ENCODE results near the gene NLGN2. TPM values are rescaled to one million over a fixed set of nuclear protein-coding genes. Genes with fewer than 3 reads are reported as not detected.

Gene NLGN2
- total and polyA plus RNA-seq, 2 experiments from 2014 or later, result 14.4 to 38.7 TPM

DNA sequence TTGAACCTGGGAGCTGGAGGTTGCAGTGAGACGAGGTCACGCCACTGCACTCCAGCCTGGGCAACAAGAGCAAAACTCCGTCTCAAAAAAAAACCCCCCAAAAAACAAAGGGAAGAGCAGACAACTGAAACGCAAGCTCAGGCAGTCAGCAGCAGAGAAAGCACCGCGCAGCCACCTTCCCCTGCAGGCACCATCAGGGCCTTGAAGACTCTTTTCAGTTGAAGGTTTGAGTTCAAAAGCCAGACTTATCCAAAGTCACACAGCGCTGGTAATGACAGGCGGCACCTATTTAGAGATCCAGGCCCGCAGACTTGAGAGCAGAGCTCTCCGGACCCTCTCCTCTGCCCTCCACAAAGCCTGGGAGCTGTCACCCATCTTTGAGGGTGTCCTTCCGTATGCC lies 60.6 kb downstream of the NLGN2 start:
- Histone ChIP-seq H4K20me1 (replicated peaks; ENCODE audit: insufficient read depth) (no peaks in the 10 kb centered on the region), H3K4me1 (ENCODE audit: insufficient read depth) (peaks cover 4% of the 10 kb centered on the region; the same call in 1 of the 2 replicates), H3K4me3 (no peak overlapping the region), H3K27ac (ENCODE audit: low read depth) (no peak overlapping the region), H2AFZ (no peak overlapping the region), H3K36me3 (ENCODE audit: insufficient read depth) (no peaks in the 10 kb centered on the region), H3F3A (replicated peaks; ENCODE audit: low read depth) (no peaks in the 10 kb centered on the region), H3K79me2 (replicated peaks; ENCODE audit: insufficient read depth) (peaks cover 14% of the 10 kb centered on the region; the same call in 1 of the 2 replicates), H3K4me2 (no peak overlapping the region), H3K27me3 (ENCODE audit: insufficient read depth) (no peaks in the 10 kb centered on the region), H3K9me2 (ENCODE audit: insufficient read depth) (no peaks in the 10 kb centered on the region)
- H3K9me3 Mint-ChIP-seq, result no peaks in the 10 kb centered on the region
- DNase-seq (ENCODE audit: low spot score) (no peak), ATAC-seq (no peak)
- peaks cover 10% of the 10 kb centered on the region for H3K27me3 Mint-ChIP-seq (ENCODE audit: insufficient read depth, low read depth, poor library complexity)
- peaks cover 8% of the 10 kb centered on the region; the same call in 2 of the 3 replicates for H3K4me1 Mint-ChIP-seq
- TF ChIP-seq CREB1 (CRISPR knock-in tag; IDR thresholded peaks at IDR 0.05; ENCODE audit: low read depth) (no peak), POLR2AphosphoS5 (IDR thresholded peaks at IDR 0.05; ENCODE audit: low read depth) (no peak), ZNF114 (CRISPR knock-in tag; IDR thresholded peaks at IDR 0.05) (no peak), STAT1 (IDR thresholded peaks at IDR 0.05; ENCODE audit: unreplicated experiment) (no peak), EZH2phosphoT487 (IDR thresholded peaks at IDR 0.05; ENCODE audit: unreplicated experiment) (no peak), JUNB (IDR thresholded peaks at IDR 0.05; ENCODE audit: unreplicated experiment) (no peak), NANOG (IDR thresholded peaks at IDR 0.05; ENCODE audit: borderline replicate concordance) (no peak), ZNF331 (CRISPR knock-in tag; IDR thresholded peaks at IDR 0.05; ENCODE audit: low read depth) (no peak)
- TF ChIP-seq, protein P1, sequence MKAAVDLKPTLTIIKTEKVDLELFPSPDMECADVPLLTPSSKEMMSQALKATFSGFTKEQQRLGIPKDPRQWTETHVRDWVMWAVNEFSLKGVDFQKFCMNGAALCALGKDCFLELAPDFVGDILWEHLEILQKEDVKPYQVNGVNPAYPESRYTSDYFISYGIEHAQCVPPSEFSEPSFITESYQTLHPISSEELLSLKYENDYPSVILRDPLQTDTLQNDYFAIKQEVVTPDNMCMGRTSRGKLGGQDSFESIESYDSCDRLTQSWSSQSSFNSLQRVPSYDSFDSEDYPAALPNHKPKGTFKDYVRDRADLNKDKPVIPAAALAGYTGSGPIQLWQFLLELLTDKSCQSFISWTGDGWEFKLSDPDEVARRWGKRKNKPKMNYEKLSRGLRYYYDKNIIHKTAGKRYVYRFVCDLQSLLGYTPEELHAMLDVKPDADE (IDR thresholded peaks at IDR 0.05), result no peak
- H3K4me3 Mint-ChIP-seq, result no peak overlapping the region
- H3K27ac Mint-ChIP-seq, result no peak overlapping the region
- peaks cover 7% of the 10 kb centered on the region for H3K36me3 Mint-ChIP-seq (ENCODE audit: low read depth)

DNA sequence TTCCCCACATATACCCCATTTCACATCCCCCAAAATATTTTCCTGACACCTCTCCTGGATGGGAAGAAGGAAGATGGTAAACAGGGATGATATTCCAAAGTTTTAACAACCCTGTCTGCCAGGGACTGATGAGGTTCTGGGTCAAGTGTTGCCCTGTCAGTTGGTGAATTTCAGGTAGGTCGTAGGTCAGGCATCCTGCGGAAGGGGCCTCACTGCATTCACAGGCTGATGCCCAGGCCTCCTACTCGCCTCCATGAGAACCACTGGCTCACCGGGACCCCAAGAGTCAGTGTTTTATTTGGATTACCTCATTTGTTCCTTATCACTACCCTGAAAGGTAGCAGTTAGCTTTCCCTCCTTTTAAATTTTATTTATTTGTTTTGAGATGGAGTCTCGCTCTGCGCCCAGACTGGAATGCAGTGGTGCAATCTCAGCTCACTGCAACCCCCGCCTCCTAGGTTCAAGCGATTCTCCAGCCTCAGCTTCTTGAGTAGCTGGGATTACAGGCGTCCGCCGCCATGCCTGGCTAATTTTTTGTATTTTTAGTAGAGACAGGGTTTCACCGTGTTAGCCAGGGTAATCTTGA lies 61.3 kb downstream of the NLGN2 start:
- peaks cover 4% of the 10 kb centered on the region; the same call in 1 of the 2 replicates for H3K4me1 ChIP-seq (ENCODE audit: insufficient read depth)
- DNase-seq (ENCODE audit: low spot score), result no peak
- Mint-ChIP-seq H3K4me3 (no peak overlapping the region), H3K36me3 (ENCODE audit: low read depth) (peaks cover 6% of the 10 kb centered on the region), H3K27ac (no peak overlapping the region), H3K27me3 (ENCODE audit: insufficient read depth, low read depth, poor library complexity) (peaks cover 6% of the 10 kb centered on the region), H3K9me3 (no peaks in the 10 kb centered on the region), H3K4me1 (peaks cover 8% of the 10 kb centered on the region; the same call in 2 of the 3 replicates)
- H3K4me3 ChIP-seq, result no peak overlapping the region
- no peak overlapping the region for H3K4me2 ChIP-seq
- H2AFZ ChIP-seq, result no peak overlapping the region
- no peak for ATAC-seq
- no peaks in the 10 kb centered on the region for H3K36me3 ChIP-seq (ENCODE audit: insufficient read depth)
- H3K9me2 ChIP-seq (ENCODE audit: insufficient read depth), result no peaks in the 10 kb centered on the region
- no peaks in the 10 kb centered on the region for H3F3A ChIP-seq (replicated peaks; ENCODE audit: low read depth)
- H3K79me2 ChIP-seq (replicated peaks; ENCODE audit: insufficient read depth), result peaks cover 14% of the 10 kb centered on the region; the same call in 1 of the 2 replicates
- no peaks in the 10 kb centered on the region for H3K27me3 ChIP-seq (ENCODE audit: insufficient read depth)
- no peak overlapping the region for H3K27ac ChIP-seq (ENCODE audit: low read depth)
- H4K20me1 ChIP-seq (replicated peaks; ENCODE audit: insufficient read depth), result no peaks in the 10 kb centered on the region
- TF ChIP-seq, protein P1 (IDR thresholded peaks at IDR 0.05), result no peak
- TF ChIP-seq, protein P2, sequence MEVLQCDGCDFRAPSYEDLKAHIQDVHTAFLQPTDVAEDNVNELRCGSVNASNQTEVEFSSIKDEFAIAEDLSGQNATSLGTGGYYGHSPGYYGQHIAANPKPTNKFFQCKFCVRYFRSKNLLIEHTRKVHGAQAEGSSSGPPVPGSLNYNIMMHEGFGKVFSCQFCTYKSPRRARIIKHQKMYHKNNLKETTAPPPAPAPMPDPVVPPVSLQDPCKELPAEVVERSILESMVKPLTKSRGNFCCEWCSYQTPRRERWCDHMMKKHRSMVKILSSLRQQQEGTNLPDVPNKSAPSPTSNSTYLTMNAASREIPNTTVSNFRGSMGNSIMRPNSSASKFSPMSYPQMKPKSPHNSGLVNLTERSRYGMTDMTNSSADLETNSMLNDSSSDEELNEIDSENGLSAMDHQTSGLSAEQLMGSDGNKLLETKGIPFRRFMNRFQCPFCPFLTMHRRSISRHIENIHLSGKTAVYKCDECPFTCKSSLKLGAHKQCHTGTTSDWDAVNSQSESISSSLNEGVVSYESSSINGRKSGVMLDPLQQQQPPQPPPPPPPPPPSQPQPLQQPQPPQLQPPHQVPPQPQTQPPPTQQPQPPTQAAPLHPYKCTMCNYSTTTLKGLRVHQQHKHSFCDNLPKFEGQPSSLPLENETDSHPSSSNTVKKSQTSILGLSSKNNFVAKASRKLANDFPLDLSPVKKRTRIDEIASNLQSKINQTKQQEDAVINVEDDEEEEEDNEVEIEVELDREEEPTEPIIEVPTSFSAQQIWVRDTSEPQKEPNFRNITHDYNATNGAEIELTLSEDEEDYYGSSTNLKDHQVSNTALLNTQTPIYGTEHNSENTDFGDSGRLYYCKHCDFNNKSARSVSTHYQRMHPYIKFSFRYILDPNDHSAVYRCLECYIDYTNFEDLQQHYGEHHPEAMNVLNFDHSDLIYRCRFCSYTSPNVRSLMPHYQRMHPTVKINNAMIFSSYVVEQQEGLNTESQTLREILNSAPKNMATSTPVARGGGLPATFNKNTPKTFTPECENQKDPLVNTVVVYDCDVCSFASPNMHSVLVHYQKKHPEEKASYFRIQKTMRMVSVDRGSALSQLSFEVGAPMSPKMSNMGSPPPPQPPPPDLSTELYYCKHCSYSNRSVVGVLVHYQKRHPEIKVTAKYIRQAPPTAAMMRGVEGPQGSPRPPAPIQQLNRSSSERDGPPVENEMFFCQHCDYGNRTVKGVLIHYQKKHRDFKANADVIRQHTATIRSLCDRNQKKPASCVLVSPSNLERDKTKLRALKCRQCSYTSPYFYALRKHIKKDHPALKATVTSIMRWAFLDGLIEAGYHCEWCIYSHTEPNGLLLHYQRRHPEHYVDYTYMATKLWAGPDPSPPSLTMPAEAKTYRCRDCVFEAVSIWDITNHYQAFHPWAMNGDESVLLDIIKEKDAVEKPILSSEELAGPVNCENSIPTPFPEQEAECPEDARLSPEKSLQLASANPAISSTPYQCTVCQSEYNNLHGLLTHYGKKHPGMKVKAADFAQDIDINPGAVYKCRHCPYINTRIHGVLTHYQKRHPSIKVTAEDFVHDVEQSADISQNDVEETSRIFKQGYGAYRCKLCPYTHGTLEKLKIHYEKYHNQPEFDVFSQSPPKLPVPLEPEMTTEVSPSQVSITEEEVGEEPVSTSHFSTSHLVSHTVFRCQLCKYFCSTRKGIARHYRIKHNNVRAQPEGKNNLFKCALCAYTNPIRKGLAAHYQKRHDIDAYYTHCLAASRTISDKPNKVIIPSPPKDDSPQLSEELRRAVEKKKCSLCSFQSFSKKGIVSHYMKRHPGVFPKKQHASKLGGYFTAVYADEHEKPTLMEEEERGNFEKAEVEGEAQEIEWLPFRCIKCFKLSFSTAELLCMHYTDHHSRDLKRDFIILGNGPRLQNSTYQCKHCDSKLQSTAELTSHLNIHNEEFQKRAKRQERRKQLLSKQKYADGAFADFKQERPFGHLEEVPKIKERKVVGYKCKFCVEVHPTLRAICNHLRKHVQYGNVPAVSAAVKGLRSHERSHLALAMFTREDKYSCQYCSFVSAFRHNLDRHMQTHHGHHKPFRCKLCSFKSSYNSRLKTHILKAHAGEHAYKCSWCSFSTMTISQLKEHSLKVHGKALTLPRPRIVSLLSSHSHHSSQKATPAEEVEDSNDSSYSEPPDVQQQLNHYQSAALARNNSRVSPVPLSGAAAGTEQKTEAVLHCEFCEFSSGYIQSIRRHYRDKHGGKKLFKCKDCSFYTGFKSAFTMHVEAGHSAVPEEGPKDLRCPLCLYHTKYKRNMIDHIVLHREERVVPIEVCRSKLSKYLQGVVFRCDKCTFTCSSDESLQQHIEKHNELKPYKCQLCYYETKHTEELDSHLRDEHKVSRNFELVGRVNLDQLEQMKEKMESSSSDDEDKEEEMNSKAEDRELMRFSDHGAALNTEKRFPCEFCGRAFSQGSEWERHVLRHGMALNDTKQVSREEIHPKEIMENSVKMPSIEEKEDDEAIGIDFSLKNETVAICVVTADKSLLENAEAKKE (CRISPR knock-in tag; IDR thresholded peaks at IDR 0.05), result no peak

Measured in GM23338 (cell line).